ENCODE results near the gene SLC11A1.

GRCh38 chr2:218406949-218407618 lies 25.0 kb downstream of the SLC11A1 start:
- no peak for TF ChIP-seq ZNF624 (tag by site-specific recombination; IDR thresholded peaks at IDR 0.05)
- TF ChIP-seq, protein P1, sequence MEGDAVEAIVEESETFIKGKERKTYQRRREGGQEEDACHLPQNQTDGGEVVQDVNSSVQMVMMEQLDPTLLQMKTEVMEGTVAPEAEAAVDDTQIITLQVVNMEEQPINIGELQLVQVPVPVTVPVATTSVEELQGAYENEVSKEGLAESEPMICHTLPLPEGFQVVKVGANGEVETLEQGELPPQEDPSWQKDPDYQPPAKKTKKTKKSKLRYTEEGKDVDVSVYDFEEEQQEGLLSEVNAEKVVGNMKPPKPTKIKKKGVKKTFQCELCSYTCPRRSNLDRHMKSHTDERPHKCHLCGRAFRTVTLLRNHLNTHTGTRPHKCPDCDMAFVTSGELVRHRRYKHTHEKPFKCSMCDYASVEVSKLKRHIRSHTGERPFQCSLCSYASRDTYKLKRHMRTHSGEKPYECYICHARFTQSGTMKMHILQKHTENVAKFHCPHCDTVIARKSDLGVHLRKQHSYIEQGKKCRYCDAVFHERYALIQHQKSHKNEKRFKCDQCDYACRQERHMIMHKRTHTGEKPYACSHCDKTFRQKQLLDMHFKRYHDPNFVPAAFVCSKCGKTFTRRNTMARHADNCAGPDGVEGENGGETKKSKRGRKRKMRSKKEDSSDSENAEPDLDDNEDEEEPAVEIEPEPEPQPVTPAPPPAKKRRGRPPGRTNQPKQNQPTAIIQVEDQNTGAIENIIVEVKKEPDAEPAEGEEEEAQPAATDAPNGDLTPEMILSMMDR (tag by site-specific recombination; IDR thresholded peaks at IDR 0.05), result no peak
- TF ChIP-seq, protein P2, sequence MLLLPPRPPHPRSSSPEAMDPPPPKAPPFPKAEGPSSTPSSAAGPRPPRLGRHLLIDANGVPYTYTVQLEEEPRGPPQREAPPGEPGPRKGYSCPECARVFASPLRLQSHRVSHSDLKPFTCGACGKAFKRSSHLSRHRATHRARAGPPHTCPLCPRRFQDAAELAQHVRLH (tag by site-specific recombination; IDR thresholded peaks at IDR 0.05), result no peak
- TF ChIP-seq ZNF174 (tag by site-specific recombination; IDR thresholded peaks at IDR 0.05), result no peak
- TF ChIP-seq ZNF292 (tag by site-specific recombination; IDR thresholded peaks at IDR 0.05; ENCODE audit: borderline replicate concordance, low read depth), result no peak
- no peak for TF ChIP-seq SALL2 (tag by site-specific recombination; IDR thresholded peaks at IDR 0.05; ENCODE audit: borderline replicate concordance)
- TF ChIP-seq KLF10 (tag by site-specific recombination; IDR thresholded peaks at IDR 0.05), result no peak
- TF ChIP-seq ZNF157 (tag by site-specific recombination; IDR thresholded peaks at IDR 0.05), result no peak
- no peak for TF ChIP-seq ZNF274 (IDR thresholded peaks at IDR 0.05; ENCODE audit: low read length)
- no peak for TF ChIP-seq ZNF274 (tag by site-specific recombination; IDR thresholded peaks at IDR 0.05; ENCODE audit: borderline replicate concordance)
- no peak for TF ChIP-seq SETDB1 (IDR thresholded peaks at IDR 0.05; ENCODE audit: insufficient read length, low read length)
